CD4-positive, alpha-beta T cell treated with Interleukin-4 for 1 hour (primary cell): ENCODE results near the gene ITGB6.
"Not testable (repeated sequence)": the region's sequence is repeated elsewhere in the genome, so short reads cannot be mapped to it uniquely, and the experiment has no call there.

Source experiments
- DNase-seq, 2 donors: peaks; one replicate each; pipeline ENCODE4 v3.0.0-alpha.2; 2020 to 2022

ITGB6 gene

DNA sequence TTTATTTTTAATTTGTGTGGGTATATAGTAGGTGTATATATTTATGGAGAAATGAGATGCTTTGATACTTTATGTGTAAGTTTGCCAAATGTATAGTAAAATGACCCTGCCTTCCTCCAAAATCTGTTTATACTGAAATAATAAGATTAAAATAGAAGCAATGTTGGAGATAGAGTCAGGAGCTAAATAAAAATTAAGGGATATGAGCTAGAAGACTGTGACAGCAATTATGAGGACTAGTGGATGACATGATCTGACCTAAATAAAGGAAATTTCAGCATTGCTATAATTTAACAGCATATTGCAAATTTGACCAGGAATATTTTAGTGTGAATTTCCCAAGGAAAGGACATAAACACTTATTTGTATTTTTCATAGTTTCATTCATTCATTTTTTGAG lies 60.7 kb downstream of the ITGB6 start:
- DNase-seq, result no peak

DNA sequence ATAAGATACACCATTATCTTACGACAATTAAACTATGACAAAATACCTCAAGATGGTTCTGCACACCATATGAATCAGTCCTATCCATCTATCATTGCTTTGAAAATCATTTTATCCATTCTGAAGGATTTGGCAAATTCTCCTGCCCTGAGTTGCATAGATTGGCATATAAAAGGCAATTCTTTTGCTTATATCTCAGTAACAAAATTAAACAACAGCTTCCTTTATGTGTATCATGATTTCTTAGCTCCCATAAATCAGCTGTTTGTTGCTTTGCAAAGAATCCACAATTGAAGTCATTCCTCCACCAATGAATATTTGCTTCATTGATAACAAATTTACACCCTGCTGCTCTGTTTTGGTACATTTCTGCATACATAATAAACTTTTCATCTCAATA lies 61.7 kb downstream of the ITGB6 start:
- DNase-seq, result no peak

DNA sequence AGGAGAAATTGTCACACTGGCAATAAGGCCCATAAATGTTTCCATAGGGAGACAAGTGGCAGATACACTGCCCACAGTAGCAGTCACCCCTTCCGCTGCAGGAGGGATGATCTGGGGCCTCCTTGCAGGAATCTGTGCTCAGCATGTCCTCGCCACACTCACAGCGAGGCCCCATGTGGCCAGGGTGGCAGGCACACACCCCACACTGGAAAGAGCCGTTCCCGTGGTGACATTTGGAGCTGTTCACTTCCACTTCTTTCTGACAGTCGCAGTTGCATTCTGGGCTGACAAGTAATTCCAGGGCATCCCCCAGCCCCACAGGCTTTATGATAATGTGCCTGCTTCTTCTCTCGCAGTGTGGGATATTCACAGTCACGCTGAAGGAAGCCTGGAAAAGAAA lies 62.6 kb downstream of the ITGB6 start:
- no peak for DNase-seq

DNA sequence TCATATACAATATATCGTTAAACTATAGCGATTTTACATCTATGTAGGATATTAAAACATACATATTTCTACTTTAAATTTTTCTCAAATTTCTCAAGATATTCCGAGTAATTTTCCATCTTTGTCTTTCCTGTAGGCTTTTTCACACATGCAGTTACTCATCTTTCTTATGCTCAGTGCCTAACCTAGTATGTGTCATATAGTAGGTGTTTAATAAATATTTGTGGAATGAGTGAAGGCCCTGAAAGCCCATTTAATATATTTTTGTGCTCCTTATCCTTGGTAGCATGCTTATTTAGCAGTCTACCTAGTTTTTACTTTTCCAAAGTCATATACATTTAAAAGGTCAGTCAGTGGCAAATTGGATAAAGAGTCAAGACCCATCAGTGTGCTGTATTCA lies 67.3 kb downstream of the ITGB6 start:
- DNase-seq, result no peak

DNA sequence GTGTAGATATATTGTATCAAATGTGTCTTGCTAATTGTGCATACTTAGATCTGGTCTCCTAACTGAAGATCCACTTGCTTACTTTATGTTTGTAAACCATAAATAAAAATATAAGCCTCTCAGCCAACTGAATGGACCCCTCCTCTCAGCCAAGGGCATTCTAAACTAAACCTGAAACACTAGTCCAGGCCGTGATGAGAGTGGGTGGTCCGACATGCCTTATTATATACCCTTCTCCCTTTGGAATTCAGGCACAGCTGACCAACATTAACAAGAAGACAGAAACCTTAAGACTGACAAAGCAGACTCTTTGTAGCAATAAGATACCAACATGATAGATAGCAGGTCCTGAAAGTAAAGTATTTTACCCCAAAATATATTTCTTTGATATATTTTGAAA lies 73.3 kb downstream of the ITGB6 start:
- no peak for DNase-seq

DNA sequence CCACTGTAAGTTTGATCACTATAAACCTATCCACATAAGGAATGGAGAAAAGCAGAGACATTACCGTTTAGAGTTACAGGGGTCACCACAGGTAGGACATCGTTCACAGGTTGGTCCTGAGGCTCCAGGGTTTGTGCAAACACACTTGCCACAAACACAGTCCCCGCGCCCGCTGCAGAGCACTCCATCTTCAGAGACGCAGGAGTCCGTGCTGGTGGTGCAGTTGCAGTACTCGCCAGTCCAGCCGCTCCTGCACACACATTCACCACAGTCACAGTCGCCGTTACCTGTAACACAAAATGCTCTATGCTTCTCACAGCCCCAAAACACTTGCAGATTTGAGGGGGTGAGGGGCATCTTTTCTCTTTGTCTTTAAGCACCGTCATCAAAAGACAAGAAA lies 73.8 kb downstream of the ITGB6 start:
- no peak for DNase-seq

DNA sequence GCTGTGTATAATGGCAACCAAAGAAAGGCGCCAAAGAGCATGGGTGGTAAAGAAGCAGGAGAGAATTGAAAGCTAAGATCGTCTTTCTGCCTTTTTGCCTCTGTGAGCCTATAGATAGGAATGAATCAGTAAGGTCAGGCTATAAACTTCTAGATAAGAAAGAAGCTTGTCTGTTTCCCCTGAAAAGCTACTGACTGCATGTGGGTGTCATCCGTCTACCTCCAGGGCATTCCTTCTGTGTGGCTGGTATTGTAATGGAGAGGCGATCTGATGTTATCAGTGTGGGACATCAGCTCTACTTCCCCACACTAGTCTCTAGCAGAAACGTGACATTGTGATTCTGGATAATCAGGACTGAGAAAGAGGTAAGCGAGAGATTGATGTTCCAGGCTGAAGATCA lies 74.2 kb downstream of the ITGB6 start:
- DNase-seq, result no peak

DNA sequence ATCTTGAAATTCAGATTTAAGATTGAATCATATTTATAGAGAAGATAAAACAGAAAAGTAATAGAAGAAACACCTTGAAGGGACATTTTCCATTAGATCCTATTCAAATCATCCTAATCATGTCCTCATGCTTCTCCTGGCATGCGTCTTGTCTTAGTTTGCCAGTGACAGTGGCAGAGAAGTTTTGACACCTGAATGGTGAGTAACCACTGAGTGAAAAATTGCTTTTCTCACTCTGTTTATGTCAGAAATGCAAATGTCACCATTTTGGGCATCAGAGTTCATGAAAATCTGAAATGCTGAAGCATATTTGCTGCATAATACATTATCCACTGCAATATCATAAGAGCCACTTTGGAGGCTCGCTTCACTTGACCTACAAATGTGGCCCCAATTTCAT lies 74.7 kb downstream of the ITGB6 start:
- no peak for DNase-seq

DNA sequence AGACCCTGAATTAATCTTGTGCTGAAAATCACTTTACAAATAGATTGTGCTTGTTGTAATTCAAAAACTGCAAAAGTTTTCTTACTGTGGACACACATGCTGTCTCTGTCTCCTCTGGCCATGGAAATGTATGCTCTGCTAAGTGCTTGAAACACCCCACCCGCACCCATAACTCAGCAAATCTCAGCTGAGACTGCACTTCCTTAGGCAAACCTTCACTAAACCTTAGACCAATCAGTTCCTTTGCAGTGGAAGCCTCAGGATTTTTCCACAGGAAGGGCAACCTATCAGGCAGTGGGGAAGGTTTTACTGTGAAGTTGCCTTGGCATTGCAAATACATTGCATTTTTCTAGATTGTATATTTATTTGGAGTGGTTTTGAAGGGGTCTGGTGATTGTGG lies 75.5 kb downstream of the ITGB6 start:
- no peak for DNase-seq

DNA sequence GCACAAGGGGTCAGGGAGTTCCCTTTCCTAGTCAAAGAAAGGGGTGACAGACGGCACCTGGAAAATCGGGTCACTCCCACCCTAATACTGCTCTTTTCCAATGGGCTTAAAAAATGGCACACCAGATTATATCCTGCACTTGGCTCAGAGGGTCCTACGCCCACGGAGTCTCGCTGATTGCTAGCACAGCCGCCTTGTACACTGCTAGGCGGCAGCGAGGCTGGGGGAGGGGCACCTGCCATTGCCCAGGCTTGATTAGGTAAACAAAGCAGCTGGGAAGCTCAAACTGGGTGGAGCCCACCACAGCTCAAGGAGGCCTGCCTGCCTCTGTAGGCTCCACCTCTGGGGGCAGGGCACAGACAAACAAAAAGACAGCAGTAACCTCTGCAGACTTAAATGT lies 85.4 kb downstream of the ITGB6 start:
- not testable (repeated sequence) for DNase-seq

DNA sequence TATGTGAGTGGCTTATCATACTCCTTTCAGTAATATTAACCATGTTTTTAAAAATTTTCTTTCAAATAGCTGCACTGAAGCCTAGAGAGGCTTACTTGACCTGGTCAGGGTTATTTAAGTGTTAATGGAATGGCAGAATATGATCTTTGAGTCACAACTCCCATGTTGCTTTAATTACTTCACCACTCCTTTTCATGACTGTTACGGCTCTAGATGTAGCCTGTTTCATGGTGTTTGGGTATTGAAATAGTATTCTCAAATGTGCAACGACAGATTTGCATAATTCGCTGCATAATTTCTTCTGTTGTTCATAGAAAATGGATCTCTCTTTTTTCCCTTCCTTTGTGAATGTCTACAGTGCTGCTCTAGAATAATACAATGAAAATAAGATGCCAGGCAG lies 86.1 kb downstream of the ITGB6 start:
- DNase-seq, result no peak

DNA sequence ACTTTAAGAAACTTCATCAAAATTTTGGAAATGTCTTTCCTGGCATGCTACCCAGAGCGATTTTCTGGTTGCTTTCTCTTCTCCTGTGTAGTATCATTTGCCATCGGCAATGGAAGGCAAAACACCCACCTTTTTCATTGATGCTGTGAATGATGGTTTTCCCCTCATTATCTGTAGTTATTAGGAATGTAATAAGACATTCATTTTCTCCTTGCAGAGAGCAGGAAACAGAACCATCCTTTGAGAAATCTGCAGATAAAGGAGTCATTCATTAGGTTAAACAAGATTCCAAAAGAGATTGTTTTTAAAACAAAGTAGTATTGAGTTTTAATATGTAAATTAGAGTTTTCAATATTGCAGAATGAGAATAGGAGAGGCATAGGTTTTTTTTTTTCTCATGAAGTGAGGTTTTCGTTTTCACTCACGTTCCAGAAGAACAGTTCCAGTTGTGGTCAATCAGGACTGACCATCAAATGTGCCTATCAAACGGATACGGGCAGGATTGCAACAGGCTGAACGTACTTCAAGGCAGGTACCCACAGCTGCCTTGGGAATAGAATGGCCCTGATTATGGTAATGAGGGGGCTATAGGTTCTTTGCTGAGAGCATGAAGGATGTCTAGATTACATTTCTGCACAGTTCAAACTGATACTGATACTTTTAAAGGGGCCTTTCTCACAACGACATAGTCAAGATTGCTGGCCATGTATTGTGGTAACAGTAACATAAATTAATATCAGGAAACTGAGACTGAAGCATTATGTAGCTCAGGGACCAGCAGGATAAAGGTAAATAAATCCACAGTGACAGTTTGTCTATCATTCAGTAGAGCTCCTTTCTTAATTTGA lies 87.9 kb downstream of the ITGB6 start:
- no peak for DNase-seq

DNA sequence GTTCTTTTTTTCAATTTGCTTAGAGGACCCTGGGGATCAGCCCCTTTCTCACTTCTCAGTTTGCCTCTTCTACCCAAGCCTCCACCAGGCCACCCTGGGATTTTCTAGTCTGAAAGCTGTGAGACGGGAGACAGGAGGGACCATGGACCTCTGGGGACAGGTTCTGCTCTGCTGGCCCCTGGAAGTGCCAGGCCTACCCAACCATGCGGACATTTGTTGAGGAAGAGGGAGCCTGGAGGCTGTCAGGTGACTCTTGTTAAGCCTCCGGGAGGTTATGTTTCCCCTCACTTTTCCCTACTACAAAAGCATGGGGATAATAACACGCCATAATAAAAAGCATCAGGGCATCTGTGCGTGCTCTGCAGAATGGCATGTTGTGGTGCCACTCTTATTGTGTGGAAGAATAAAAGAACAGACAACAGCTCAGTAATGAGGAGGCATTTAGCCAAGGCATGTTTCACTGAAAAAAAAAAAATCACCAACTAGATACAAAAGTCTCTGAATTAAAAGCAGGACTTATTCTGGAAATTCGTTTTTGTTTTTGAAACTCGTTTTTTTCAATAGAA lies 89.3 kb downstream of the ITGB6 start:
- DNase-seq, result no peak

DNA sequence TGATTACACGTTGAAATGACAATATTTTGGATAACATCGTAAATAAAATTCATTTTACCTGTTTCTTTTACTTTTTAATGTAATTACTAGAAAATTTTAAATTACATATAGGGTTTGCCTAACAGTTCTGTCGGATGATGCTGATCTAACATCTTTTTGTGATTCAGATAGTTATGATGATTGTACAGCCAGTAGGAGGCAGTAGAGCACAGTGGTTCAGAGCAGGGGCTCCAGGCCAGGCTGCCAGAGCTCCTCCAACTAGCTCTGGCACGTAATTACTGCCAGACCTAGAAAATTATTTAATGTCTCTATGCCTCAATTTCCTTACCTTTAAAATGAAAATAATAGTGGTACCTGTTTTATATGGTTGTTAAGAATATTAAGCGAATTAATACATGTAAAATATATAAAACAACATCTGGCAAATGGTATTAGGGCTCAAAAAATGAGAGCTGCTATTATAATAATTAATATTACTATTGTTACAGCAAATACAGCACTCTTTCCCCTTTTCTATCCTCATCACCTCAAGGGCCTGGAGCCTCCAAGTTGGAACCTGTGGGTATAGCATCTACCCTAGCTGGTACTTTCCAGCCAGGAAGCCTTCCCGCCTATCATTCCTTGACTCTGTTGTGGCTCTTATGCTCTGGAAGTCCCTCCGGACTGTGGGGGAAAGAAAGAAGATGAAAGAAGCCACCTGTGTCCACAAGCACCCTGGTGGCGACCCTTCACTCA lies 90.0 kb downstream of the ITGB6 start:
- peak; percentile 47 to 61 for DNase-seq

DNA sequence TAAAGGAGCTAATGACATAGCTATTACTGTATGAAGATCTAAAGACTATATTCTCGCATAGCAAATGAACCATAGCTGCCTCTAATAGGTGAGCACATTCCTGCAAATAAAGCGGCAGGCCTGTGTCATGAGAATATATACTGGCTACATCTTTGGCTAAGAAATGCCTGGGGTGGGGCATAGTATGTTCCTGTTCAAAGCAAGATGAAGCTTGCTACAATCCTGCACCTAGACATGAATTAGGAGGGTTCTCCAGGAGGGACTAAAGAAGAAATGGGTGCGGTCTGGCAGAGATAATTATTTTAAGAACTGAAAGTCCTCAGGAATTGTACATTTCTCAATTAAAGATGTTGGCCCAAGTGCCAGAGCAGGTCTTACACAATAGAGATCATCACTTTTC lies 90.8 kb downstream of the ITGB6 start:
- no peak for DNase-seq

DNA sequence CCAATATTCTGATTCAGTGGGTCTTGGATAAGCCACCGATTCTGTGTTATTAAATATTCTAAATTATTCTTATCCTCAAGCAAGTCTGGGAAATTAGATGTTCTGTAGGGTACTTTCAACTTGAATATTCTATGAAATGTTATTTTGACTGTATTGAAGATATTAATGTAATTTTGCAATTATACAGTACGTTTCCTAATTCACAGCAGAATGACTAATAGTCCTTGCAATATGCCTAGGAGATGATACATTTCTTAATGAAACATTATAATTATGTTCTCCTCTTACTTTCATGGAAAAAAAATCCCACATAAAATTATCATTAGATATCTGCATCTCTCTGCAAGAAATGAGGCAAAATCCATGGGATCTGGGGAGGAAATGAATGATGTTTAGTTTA lies 91.4 kb downstream of the ITGB6 start:
- no peak for DNase-seq

DNA sequence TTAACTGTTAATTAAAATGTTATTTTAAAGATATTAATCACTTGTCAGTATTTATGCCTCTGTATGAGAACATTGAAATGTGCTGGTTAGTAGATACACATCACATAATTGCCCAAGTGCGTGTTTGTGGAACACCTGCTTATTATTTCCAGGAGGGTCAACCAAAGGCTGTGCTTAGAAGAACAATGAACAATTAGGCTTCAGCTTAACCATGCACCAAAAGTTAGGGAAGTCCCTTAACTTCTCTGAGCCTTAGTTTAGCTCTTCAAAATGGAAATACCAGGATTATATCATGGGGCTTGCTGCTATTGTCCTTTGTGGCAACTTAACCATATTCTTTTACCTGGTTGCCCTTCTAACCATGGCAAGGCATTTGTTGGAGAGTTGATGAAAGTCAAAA lies 94.7 kb downstream of the ITGB6 start:
- no peak for DNase-seq

DNA sequence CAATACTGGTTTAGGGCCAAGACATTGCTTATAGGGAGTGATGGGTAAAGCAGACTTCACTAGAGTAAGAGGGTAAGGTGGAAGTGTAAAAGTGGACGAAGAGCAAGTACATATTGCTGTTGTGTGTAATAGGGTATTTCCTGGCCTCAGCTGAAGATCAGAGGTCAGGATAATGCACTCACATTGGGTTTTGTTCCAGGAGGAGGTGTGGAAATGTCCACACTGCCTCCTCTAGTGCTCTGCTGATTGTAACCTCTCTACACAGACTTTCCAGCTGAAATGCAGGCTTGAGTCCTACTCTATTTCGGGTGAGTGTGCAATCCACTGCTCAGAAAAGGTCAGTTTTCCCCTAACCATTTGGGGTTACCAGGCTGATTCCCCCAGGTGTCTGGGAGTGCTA lies 96.0 kb downstream of the ITGB6 start:
- no peak for DNase-seq

DNA sequence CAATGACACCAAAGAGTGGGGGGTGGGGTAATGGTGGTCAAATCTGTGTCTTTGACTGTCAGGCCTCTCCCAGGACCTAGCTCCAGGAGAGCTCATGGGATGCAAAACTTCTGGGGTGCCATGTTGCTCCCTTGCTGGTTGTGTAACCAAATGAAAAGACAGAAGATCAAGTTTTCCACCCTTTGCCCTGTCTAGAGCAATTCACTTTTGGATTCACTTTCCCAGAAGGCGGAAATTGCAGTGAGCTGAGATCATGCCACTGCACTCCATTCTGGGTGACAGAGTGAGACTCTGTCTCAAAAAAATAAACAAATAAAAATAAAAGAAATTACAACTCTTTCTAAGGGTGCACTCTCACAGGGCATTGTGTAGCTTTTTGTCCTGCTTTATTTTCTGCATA lies 102.7 kb downstream of the ITGB6 start:
- no peak for DNase-seq

DNA sequence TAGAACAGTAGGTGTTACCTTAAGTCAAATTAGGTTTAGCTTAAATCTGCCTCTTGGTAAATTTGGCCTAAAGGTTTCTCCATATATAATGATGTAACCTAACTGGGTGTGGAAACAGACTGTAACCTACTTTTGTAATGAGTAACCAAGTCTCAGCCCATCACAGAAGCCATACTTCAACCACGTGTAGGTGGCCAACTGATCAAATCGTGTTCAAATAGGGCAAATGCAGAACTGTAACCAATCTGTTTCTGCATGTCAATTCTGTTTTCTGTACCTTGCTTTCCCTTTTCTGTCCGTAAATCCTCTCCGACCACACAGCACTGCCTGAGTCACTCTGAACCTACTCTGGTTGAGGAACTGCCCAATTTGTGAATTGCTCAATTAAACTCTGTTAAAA lies 103.7 kb downstream of the ITGB6 start:
- no peak for DNase-seq

DNA sequence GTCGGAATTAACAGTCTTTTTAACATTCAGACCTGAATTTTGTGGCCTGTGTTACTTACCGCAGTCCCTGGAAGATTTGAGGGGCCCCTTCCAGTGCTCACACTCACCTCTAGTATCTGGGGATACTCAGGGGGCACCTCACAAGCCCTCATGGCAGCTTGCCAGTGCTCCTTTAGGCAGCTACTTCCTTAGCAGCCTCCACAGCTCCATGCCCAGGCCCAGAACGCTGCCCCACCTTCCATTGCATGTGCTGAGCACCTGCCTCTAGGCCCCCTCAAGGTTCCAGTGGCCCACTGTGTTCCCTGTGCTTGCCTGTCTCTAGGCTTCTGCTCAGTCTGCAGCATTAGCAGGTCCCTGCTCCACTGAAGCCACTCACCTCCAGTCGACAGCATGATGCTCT lies 107.6 kb downstream of the ITGB6 start:
- DNase-seq, result no peak

DNA sequence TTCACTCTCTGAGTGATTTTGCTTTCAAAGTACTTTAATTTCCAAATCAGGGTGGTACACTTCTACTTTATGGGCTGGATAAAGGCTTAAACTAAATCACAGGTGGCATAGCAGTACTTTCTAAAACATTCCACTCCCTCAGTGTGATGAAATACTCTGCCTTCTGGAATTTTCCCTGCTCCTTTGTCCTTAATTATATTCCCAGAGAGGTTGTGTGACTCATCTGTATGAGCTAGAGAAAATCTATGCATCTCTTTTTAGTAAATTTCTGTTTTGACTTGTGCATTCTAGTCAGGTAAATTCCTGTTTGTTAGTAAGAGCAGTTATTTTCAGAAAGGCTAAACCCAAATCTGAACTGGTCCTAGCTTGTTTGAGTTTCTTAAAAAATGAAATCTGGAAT lies 108.7 kb downstream of the ITGB6 start:
- DNase-seq, result no peak

DNA sequence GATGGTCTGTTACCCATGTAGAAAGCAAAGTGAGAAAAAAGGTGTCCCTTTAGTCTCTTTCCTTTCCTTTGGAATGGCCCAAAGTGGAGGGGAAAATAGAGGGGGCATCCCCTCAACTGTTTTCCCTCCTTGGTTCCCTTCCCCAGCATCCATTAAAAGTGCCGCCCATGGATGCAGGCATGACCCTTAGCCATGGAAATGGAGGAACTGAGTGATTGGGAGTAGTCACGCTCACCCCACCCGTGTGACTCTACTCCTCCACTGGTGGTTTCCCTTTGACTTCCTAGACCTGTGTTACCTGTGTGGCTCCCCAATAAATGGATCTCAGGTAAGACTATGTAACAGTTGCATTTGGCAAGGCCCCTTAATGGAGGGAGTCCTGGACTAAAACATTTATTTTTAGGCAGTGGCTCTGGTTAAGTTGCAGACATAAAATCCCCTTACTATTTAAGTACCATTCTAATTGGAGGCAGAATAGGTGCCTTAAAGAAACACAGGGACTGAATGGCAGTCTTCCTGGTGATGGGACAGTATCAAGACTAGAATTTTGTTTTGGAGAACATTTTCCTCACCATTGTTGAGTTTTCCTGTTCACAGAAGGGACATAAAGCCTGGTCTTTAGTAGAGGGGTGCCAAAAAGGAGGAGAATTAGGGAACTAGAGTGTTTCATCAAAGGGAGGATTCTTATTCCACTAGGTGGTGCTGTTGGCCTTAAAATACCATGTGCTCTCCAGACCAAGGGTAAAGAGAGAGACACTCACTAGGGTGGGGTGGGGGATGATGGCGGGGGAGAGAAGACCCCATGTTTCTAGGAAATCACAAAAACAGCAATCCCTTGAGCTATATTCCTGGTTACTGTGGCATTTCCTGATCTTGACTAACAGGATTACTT lies 112.0 kb downstream of the ITGB6 start:
- DNase-seq, result peak in 1 of 2 donors; percentile 2
